ENCODE data around the gene ZNF862.

GRCh38 chr7:149846021-149846420 is 7.8 kb downstream of the ZNF862 start:
- TF ChIP-seq ARNTL (CRISPR knock-in tag; IDR thresholded peaks at IDR 0.05; ENCODE audit: borderline replicate concordance, low read depth), result no peak
- TF ChIP-seq CREB5 (CRISPR knock-in tag; IDR thresholded peaks at IDR 0.05; ENCODE audit: low read depth), result no peak
- no peak for TF ChIP-seq TOX (CRISPR knock-in tag; IDR thresholded peaks at IDR 0.05; ENCODE audit: borderline replicate concordance)
- no peak for TF ChIP-seq CSDC2 (CRISPR knock-in tag; IDR thresholded peaks at IDR 0.05)
- no peak for TF ChIP-seq TCF4 (CRISPR knock-in tag; IDR thresholded peaks at IDR 0.05; ENCODE audit: borderline replicate concordance)
- no peak for TF ChIP-seq CSRNP3 (CRISPR knock-in tag; IDR thresholded peaks at IDR 0.05)

Measured in SK-N-SH treated with all-trans-retinoic acid at 6 μM for 48 hours (cell line).